Measurements from ENCODE around the gene PYDC1. TPM values are rescaled to one million over a fixed set of nuclear protein-coding genes. Genes with fewer than 3 reads are reported as not detected.

Gene PYDC1
- total RNA-seq (2022) = not detected in 2 replicates
- not detected for Bru-seq, nascent RNA
- not detected for BruChase-seq, experiment 1, labeled RNA remaining after a 2-hour chase
- not detected for BruChase-seq, experiment 2, labeled RNA remaining after a 6-hour chase
- long read RNA-seq = 0 reads

DNA sequence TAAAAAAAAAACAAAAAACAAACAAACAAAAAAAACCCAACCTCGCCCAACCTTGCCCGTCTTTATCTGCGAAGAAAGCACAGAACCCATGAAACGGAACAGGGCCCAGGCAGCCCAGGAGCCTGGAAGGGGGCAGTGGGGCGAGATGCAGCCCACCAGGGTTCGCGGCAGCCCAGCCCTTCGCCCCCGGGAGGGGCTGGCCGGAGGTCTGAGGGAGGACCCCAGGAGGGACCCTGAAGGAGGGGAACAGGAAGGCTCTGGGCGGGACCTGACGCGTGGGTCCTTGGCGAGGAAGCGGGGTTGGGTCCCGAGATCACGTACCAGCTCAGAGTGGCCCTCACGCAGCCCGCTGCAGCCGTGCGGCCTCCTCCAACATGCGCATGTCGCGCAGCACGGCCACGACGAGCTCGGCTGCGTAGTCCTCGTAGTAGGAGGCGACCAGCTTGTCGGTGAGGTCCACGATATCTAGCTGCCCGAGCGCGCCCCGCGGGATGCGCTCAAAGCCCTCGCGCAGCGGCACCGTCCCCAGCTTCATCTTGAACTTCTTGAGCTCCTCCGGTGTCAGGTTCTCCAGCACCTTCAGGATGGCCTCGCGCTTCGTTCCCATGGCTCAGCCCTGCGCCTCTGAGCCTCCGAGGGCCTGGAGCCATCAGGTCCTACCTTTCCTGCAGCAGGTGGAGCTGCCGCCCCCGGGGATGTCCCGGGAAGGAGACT is at the start of gene PYDC1:
TSS of gene PYDC1 (minus strand) at position 714 of the 714 bp plus-strand sequence. CDS start at position 607, 107 bp downstream.
- DNase-seq = no peak
- POLR2A ChIA-PET = no interaction called here
- H3K27me3 Mint-ChIP-seq (ENCODE audit: insufficient read depth, unreplicated experiment) = peaks cover 5% of the 10 kb centered on the region
- H3K4me1 ChIP-seq = no peaks in the 10 kb centered on the region
- TF ChIP-seq, protein P1, sequence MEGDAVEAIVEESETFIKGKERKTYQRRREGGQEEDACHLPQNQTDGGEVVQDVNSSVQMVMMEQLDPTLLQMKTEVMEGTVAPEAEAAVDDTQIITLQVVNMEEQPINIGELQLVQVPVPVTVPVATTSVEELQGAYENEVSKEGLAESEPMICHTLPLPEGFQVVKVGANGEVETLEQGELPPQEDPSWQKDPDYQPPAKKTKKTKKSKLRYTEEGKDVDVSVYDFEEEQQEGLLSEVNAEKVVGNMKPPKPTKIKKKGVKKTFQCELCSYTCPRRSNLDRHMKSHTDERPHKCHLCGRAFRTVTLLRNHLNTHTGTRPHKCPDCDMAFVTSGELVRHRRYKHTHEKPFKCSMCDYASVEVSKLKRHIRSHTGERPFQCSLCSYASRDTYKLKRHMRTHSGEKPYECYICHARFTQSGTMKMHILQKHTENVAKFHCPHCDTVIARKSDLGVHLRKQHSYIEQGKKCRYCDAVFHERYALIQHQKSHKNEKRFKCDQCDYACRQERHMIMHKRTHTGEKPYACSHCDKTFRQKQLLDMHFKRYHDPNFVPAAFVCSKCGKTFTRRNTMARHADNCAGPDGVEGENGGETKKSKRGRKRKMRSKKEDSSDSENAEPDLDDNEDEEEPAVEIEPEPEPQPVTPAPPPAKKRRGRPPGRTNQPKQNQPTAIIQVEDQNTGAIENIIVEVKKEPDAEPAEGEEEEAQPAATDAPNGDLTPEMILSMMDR (IDR thresholded peaks at IDR 0.05; ENCODE audit: insufficient read depth in 1 of 2, low read depth in 1 of 2, low read length in 1 of 2, severe bottlenecking in 1 of 2, unreplicated experiment in 1 of 2) = no peak
- H3K36me3 Mint-ChIP-seq (ENCODE audit: insufficient read depth, unreplicated experiment) = no peaks in the 10 kb centered on the region
- no peaks in the 10 kb centered on the region; the same call in 1 of the 2 replicates for H3K36me3 ChIP-seq (ENCODE audit: control insufficient read depth, insufficient read depth, low read length)
- CTCF ChIA-PET = interaction anchor here (0.6 to 1.0 kb wide), 3 partner anchors 8 to 117 kb away, joined by 3 to 8 read pairs (median 5); no protein-coding TSS in a partner anchor
- no TSS peak for BruUV-seq (replicated peaks)
- H3K27ac Mint-ChIP-seq (ENCODE audit: unreplicated experiment) = no peak within 1 kb of the TSS
- H3K9me3 Mint-ChIP-seq (ENCODE audit: unreplicated experiment) = no peaks in the 10 kb centered on the region
- intact Hi-C loops (cut with micrococcal nuclease; ENCODE audit: unreplicated experiment) = loop anchor here (5.0 kb wide), 1 partner anchor 116 kb away; no protein-coding TSS in a partner anchor
- H3K9me3 ChIP-seq = no peaks in the 10 kb centered on the region
- H3K4me3 ChIP-seq (ENCODE audit: low read depth, low read length) = peak within 1 kb of the TSS; percentile 43
- peaks cover 10% of the 10 kb centered on the region for H3K4me1 Mint-ChIP-seq (ENCODE audit: low read depth, unreplicated experiment)
- peak within 1 kb of the TSS; percentile 70 for H3K4me3 Mint-ChIP-seq (ENCODE audit: unreplicated experiment)
- no peaks in the 10 kb centered on the region; the same call in 1 of the 2 replicates for H3K27me3 ChIP-seq (replicated peaks; ENCODE audit: control insufficient read depth, insufficient read depth, low read length)

DNA sequence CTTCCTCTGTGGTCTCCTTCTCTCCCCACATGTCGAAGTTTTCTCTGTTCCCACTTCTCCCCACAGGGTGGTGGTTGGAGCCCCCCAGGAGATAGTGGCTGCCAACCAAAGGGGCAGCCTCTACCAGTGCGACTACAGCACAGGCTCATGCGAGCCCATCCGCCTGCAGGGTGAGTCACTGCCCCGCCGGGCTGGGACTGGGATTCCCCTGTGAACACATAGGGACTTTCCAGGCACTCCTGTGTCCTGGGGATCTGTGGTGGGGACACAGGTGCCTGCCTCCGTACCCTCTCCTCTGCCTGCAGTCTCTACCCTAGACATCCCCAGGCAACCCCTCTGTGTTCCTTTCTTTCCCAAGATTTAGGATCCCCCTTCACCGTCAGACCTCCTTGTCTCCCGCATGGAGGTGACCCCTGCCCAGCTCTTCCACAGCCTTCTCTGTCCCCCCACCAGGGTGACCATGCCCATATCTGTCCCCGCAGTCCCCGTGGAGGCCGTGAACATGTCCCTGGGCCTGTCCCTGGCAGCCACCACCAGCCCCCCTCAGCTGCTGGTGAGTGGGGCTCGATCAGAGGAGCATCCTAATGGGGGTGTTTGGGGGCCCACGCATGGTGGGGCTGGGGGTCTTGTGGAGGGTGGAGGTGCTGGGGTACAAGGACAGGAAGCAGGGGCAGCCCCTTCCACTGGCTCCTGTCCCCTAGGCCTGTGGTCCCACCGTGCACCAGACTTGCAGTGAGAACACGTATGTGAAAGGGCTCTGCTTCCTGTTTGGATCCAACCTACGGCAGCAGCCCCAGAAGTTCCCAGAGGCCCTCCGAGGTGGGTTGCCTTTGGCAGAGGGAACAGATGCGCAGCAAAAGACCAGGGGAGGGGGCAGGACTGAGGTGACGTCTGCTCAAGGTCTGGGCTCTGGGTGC is 48.7 kb upstream of the PYDC1 start:
- H3K9me3 ChIP-seq = no peaks in the 10 kb centered on the region
- no peaks in the 10 kb centered on the region for H3K36me3 ChIP-seq (ENCODE audit: control insufficient read depth, insufficient read depth, low read length)
- H3K4me3 ChIP-seq (ENCODE audit: low read depth, low read length) = no peak overlapping the region
- ChIA-PET CTCF (no interaction called here), POLR2A (no interaction called here)
- BruUV-seq (replicated peaks) = no TSS peak
- H3K4me1 ChIP-seq = no peaks in the 10 kb centered on the region
- intact Hi-C loops (cut with micrococcal nuclease; ENCODE audit: unreplicated experiment) = no loop called here
- Mint-ChIP-seq H3K4me3 (ENCODE audit: unreplicated experiment) (no peak overlapping the region), H3K36me3 (ENCODE audit: insufficient read depth, unreplicated experiment) (no peaks in the 10 kb centered on the region), H3K4me1 (ENCODE audit: low read depth, unreplicated experiment) (peaks cover 6% of the 10 kb centered on the region), H3K9me3 (ENCODE audit: unreplicated experiment) (no peaks in the 10 kb centered on the region), H3K27me3 (ENCODE audit: insufficient read depth, unreplicated experiment) (peaks cover 7% of the 10 kb centered on the region), H3K27ac (ENCODE audit: unreplicated experiment) (no peak overlapping the region)
- TF ChIP-seq, protein P1 (IDR thresholded peaks at IDR 0.05; ENCODE audit: insufficient read depth in 1 of 2, low read depth in 1 of 2, low read length in 1 of 2, severe bottlenecking in 1 of 2, unreplicated experiment in 1 of 2) = no peak
- DNase-seq = no peak
- no peaks in the 10 kb centered on the region for H3K27me3 ChIP-seq (replicated peaks; ENCODE audit: control insufficient read depth, insufficient read depth, low read length)

DNA sequence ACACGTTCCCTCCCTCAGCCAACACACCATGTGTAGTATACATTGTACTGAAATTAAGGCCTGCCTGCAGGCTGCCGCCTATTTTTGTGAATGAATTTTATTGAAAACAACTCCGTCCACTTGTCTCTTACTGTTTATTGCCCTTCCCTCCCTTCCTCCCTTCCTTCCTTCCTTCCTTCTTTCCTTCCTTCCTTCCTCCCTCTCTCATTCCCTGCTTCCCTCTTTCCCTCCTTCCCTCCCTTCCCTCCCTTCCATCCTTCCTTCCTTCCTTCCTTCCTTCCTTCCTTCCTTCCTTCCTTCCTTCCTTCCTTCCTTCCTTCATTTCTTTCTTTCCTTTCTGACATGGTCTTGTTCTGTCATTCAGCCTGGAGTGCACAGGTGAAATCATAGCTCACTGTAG is 45.1 kb upstream of the PYDC1 start:
- CTCF ChIA-PET = interaction anchor here (0.7 kb wide), 1 partner anchor 36 kb away, joined by 5 read pairs; no protein-coding TSS in a partner anchor
- no peak overlapping the region for H3K27ac Mint-ChIP-seq (ENCODE audit: unreplicated experiment)
- no peaks in the 10 kb centered on the region for H3K9me3 ChIP-seq
- no peaks in the 10 kb centered on the region for H3K4me1 ChIP-seq
- no peaks in the 10 kb centered on the region; the same call in 1 of the 2 replicates for H3K27me3 ChIP-seq (replicated peaks; ENCODE audit: control insufficient read depth, insufficient read depth, low read length)
- no peak for DNase-seq
- intact Hi-C loops (cut with micrococcal nuclease; ENCODE audit: unreplicated experiment) = no loop called here
- H3K9me3 Mint-ChIP-seq (ENCODE audit: unreplicated experiment) = no peaks in the 10 kb centered on the region
- no peaks in the 10 kb centered on the region for H3K27me3 Mint-ChIP-seq (ENCODE audit: insufficient read depth, unreplicated experiment)
- H3K4me3 Mint-ChIP-seq (ENCODE audit: unreplicated experiment) = no peak overlapping the region
- no peaks in the 10 kb centered on the region for H3K36me3 ChIP-seq (ENCODE audit: control insufficient read depth, insufficient read depth, low read length)
- no peaks in the 10 kb centered on the region for H3K36me3 Mint-ChIP-seq (ENCODE audit: insufficient read depth, unreplicated experiment)
- POLR2A ChIA-PET = no interaction called here
- peaks cover 6% of the 10 kb centered on the region for H3K4me1 Mint-ChIP-seq (ENCODE audit: low read depth, unreplicated experiment)
- BruUV-seq (replicated peaks) = no TSS peak
- no peak overlapping the region for H3K4me3 ChIP-seq (ENCODE audit: low read depth, low read length)
- TF ChIP-seq, protein P1 (IDR thresholded peaks at IDR 0.05; ENCODE audit: insufficient read depth in 1 of 2, low read depth in 1 of 2, low read length in 1 of 2, severe bottlenecking in 1 of 2, unreplicated experiment in 1 of 2) = no peak

Measured in Caco-2 (cell line).